ENCODE data around the gene TRAPPC12.

Gene TRAPPC12

GRCh38 chr2:3409627-3410170, 30.2 kb downstream of the TRAPPC12 start:
- DNase-seq = no peak

GRCh38 chr2:3411103-3411502, 31.6 kb downstream of the TRAPPC12 start:
- DNase-seq = no peak

- DNase-seq = no peak
Measured at GRCh38 chr2:3413697-3414096, 34.2 kb downstream of the TRAPPC12 start.

GRCh38 chr2:3414133-3414860, 34.8 kb downstream of the TRAPPC12 start:
- DNase-seq = no peak

- no peak for DNase-seq
Measured at GRCh38 chr2:3418766-3419404, 39.4 kb downstream of the TRAPPC12 start.

GRCh38 chr2:3420076-3420768, 40.7 kb downstream of the TRAPPC12 start:
- no peak for DNase-seq

GRCh38 chr2:3420769-3421397, 41.4 kb downstream of the TRAPPC12 start:
- DNase-seq = no peak

- DNase-seq = no peak
Measured at GRCh38 chr2:3421580-3421979, 42.1 kb downstream of the TRAPPC12 start.

GRCh38 chr2:3422161-3422779, 42.8 kb downstream of the TRAPPC12 start:
- DNase-seq = no peak

GRCh38 chr2:3423492-3424170, 44.1 kb downstream of the TRAPPC12 start:
- peak; percentile 75 for DNase-seq

GRCh38 chr2:3424171-3424795, 44.8 kb downstream of the TRAPPC12 start:
- DNase-seq = no peak

- DNase-seq = no peak
Measured at GRCh38 chr2:3426615-3427014, 47.1 kb downstream of the TRAPPC12 start.

GRCh38 chr2:3427272-3427671, 47.8 kb downstream of the TRAPPC12 start:
- DNase-seq = no peak

GRCh38 chr2:3428577-3428976, 49.1 kb downstream of the TRAPPC12 start:
- no peak for DNase-seq

GRCh38 chr2:3429066-3429610, 49.6 kb downstream of the TRAPPC12 start:
- DNase-seq = no peak

- DNase-seq = no peak
Measured at GRCh38 chr2:3430172-3430571, 50.7 kb downstream of the TRAPPC12 start.

GRCh38 chr2:3430740-3431490, 51.4 kb downstream of the TRAPPC12 start:
- DNase-seq = no peak

GRCh38 chr2:3432067-3432466, 52.6 kb downstream of the TRAPPC12 start:
- no peak for DNase-seq

GRCh38 chr2:3432693-3433338, 53.3 kb downstream of the TRAPPC12 start:
- DNase-seq = no peak

- DNase-seq = no peak
Measured at GRCh38 chr2:3433339-3433699, 53.8 kb downstream of the TRAPPC12 start.
